Measurements from ENCODE around the gene TBC1D22A.

Gene TBC1D22A

DNA sequence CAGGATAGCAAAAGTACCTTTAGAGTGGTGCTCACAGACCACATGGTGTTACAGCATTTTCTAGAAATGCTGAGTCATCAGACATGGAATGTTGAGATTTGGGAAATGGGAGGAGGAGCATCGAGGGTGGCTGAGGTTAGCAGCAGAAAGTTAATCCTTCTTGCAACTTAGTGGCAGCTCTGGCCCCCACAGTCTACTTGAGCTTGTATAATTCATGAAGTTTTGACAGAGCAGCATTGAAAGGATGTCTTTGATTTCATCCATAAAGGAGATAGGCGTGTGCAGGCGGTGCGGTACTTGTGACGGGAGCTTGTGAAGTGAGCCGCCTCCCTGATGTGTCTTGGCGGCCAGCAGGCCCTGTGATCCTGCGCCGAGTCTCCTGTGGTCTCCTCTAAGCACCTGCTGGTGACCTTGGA is 330.5 kb downstream of the TBC1D22A start:
- DNase-seq (ENCODE audit: low read depth in 1 of 2, low spot score in 1 of 2) = no peak

DNA sequence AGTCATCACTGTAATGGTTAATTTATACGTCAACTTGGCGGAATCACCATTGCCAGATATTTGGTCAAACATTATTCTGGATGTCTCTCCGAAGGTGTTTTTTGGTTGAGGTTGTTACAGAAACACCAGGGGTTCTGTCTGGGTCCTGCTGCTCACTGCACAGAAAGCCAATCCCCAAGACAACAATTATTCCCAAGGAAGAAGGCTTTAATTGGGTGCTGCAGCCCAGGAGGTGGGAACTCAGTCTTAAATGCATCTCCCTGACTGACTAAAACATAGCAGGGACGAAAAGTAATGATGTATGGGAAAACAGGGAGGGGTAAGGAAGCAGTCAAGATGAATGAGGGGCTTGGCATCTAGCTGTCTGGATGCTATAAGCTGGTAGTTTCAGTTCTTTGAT is 331.3 kb downstream of the TBC1D22A start:
- DNase-seq (ENCODE audit: low read depth in 1 of 2, low spot score in 1 of 2) = no peak

DNA sequence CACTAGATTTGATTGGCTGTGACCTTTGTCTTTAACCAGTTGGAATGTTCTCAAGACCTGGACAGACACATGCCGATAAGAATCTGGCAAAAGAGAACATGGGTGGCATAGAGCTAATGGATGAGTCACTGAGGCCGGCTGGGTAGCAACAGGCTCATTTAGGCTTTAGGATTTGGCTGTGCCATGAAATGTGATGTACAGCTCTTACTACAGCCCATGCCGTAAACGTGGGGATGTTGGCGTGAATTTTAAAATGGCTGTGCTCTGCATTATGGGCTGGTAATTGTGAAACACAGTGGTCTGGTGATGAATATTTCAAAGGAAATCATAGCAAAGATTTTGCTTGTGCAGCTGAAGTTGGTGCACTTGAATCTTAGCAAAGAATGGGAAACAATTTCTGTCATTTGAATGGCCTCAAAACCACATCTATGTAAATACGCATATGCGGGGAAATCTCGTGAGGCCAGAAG is 332.4 kb downstream of the TBC1D22A start:
- DNase-seq (ENCODE audit: low read depth in 1 of 2, low spot score in 1 of 2) = no peak

DNA sequence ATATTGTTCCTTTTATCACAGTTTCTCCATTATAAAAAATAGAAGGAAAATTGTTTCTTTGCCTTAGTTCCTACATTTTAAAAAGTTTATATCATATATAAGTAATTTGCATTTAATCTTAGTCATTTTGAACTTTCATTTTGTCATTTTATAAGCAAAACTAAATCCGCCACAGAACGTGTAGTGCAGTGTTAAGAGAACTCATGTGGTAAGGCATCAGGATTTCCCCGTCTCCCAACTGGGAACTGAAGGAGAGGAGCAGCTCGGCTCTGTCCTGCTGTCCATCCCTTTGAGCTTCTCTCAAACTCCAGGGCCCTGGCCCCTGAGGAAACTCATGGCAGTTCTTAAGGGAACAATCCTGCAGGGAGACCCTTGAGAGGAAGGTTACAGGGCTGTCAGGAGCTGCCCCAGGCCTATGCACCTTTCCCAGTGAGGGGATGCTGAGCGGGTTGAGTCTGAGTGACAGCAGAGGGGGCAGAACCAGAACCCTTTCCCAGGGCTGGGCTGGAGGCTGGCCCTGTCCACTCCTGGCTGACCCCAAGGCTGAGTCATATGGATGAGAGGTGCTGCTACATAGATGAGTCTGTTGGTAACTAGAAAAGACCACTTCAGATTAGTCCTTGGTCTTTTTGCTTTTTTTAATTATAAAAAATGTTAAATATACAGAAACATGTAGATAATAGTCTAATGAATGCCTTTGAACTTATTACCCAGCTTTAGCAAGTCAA is 333.1 kb downstream of the TBC1D22A start:
- no peak for DNase-seq (ENCODE audit: low read depth in 1 of 2, low spot score in 1 of 2)

DNA sequence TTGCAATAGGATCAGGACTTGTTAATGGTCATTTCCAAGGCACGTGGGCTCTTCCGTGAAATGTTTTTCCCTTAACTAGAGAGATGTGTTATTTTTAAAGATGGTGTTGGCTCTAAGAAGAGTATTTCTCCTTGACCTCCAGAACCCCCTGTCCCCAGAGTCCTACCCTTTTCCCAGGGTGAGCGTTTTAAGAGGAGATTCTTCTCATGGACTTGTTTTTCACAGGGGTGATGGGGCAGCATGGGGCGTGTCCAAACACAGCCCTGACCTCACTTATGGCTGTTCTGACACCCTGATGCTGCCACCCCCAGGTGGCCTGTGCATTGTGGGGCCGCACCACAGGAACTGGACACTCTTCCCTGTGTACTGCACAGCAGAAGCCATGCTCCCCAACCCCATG is 335.7 kb downstream of the TBC1D22A start:
- DNase-seq (ENCODE audit: low read depth in 1 of 2, low spot score in 1 of 2) = no peak

DNA sequence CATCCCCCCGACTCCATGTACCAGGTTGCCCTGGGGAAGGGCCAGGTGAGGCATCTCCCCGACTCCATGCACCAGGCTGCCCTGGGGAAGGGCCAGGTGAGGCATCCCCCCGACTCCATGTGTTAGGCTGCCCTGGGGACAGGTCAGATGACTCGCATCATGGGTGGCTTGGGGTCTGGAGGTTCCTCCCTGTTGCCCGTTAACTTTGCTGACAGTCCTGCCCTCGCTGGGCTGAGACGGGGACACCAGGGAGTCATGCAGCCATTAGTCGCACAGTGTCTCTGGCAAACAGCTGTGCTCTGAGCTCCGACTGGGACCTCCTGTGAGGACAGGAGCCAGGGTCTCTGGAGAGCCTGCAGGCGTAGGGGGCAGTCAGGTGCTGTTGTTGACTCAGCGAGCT is 336.1 kb downstream of the TBC1D22A start:
- DNase-seq (ENCODE audit: low read depth in 1 of 2, low spot score in 1 of 2) = no peak

DNA sequence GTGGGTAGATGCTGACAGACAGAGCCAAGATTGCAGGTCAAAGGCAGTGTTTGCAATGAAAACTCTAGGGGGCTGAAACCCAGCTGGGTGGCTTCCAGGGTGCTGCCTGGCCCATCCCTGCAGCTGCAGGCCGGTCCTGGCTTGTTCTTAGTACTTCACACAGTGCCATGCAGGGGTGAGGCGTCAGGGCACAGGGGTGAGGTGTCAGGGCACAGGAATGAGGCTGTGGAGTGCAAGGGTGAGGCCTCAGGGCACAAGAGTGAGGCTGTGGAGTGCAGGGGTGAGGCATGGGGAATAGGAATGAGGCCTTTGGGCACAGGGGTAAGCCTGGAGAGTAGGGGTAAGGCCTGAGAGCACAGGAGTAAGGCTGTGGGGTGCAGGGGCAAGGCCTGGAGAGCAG is 337.6 kb downstream of the TBC1D22A start:
- no peak for DNase-seq (ENCODE audit: low read depth in 1 of 2, low spot score in 1 of 2)

DNA sequence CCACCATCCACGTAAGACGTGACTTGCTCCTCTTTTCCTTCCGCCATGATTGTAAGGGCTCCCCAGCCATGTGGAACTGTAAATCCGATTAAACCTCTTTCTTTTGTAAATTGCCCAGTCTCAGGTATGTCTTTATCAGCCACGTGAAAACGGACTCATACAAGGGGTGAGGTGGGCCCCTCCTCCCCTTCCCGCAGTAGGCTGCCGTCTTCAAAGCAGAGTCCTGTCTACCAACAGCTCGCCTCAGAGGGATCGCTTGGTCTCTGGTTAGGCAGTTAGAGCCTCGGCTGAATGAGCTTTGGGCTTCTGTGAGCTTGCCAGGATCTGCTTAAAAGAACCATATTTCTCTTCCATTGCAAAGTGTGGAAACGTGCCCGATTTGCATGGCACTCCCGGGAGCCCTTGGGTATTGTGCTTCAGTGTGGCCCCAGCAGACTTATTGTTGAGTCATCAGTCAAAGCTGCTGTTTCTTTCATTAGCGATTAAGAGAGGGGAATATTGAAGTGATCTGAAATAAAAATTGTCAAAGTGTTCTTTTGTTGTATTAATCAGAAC is 338.3 kb downstream of the TBC1D22A start:
- no peak for DNase-seq (ENCODE audit: low read depth in 1 of 2, low spot score in 1 of 2)

DNA sequence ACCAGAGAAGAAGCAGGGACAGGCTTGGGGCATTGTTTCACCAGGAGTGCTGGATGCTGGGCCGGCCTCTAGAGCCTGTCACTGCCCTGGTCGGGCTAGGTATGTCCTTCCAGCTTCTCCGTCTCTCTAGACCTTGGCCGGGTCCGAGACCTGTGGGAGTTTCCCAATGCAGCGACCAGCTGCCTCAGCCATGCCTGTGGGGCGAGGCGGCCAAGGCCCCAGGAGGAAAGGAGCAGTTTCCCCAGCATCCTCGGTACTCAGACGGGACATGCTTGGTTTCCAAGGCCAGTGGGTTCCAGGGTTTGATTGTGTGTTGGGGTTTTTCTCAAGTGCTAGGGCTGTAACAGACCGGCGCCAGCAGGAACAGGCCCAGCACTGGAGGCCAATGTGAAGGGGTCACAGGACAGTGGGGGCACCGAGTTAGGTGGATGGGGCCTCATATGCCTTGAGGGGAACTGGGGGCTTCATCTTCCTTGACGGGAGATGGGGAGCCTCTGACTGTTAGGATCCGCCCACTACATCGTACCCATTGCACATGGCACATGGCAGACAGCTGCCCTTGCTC is 339.0 kb downstream of the TBC1D22A start:
- no peak for DNase-seq (ENCODE audit: low read depth in 1 of 2, low spot score in 1 of 2)

DNA sequence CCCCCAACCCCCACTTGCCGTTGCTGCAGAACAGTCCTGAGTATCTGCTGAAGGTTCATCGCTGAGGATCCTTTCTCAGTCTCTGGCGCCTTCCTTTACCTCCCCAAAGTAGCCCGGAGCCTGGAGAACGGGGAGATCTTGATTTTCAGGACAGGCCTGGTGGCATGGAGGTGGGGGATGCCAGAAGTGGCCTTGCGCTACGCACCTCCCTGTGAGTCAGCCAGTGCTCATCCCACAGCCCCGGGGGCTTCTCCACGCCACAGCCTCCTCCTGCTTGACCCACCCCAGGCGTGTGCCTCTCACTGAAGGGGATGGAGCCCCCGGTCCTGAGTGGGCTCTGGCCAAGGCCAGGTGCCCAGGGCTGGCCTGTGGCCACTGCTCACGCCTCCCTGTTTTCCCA is 339.6 kb downstream of the TBC1D22A start:
- no peak for DNase-seq (ENCODE audit: low read depth in 1 of 2, low spot score in 1 of 2)

DNA sequence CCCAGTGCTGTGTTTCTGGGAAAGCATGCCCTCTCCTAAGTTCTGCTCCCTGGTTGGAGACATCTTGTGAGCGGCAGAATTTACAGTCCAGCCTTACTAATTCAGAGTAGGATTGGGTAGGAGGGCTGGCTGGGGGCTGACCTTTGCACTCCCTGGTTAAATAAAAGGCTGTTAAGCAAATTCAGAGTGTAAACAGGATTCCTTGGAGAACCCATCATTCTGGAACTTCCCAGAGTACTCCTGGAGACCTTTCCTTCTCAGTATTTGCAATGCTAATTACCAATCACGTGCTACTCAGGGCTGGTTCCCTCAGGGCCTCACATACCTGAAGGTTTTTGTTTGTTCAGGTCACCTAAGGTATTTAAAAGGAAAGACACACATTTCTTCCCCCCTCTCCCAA is 340.2 kb downstream of the TBC1D22A start:
- DNase-seq (ENCODE audit: low read depth in 1 of 2, low spot score in 1 of 2) = no peak

DNA sequence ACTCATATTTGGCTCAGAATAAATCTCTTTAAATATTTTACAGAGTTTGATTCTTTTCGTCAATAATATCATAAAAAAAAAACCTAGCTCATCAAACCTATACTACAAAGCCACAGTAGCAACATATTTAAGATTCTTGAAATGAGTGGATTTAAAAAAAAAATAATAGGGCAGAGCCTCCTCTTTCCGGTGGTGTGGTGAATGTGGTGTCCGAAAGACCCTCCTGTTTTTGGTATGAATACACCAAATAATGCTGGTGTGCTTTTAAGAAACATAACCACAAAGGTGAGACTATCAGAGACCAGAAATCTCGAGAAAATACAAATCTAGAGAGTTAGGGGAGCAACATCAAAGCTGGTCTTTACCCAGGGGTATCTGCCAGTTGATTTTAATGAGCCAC is 342.6 kb downstream of the TBC1D22A start:
- no peak for DNase-seq (ENCODE audit: low read depth in 1 of 2, low spot score in 1 of 2)

DNA sequence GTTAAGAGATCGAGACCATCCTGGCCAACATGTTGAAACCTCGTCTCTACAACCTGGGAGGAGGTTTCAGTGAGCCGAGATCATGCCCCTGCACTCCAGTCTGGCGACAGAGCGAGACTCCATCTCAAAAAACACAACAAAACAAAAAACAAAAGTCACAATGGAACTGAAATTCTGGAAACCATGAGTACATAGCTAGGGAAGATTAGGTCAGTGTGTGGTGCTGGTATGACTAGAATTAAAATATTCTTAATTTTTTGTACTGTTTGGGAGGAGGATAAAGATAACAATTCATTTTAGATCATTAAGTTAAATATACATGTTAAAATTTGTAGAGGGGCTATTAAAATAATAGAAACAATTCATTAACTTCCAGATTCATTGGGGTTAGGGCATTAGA is 344.4 kb downstream of the TBC1D22A start:
- DNase-seq (ENCODE audit: low read depth in 1 of 2, low spot score in 1 of 2) = no peak

DNA sequence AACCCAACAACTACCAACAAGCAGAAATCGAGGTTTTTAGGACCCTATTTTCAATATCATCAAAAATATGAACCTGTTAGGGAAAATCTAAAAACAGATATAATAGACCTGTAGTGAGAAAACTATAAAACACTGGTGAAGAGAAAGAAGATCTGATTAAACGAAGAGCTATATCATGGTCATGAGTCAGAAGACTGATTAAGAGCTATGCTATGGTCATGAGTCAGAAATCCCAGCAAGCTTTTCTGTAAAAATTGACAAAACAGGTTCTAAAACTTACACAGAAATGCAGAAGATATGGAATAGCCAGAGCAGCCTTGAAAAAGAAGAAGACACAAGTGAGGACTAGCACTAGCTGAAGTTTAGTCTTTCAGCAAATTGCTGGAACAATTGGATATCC is 345.0 kb downstream of the TBC1D22A start:
- no peak for DNase-seq (ENCODE audit: low read depth in 1 of 2, low spot score in 1 of 2)

DNA sequence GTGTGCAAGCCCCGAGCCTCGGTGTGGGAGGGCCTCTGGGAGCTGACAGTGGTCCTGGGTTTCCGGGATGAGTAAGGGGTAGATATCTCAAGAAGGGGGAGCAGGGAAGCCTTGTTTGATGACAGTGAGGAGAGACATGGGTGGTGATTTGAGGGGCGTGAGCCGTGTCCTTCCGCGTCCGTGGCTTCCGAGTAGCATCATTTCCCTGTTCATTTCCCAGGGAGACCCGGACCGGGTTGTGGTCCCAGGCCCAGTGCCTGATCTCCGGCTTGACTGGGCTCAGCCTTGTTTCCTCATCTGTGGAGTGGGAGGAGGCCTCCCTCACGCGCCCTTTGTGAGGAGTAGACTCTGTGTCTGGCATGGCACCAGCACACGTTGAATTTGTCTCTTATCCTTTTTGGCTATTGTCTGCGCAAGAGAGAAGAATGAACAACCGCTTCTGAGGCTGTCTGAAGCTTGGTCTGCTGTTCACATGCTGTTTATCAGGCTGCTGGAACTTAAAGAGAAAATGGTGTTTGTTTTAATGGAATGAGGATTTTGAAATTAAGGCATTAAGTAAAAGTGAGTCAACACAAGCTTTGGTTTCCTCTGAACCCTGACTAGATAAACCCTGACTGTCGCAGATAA is 348.5 kb downstream of the TBC1D22A start:
- DNase-seq (ENCODE audit: low read depth in 1 of 2, low spot score in 1 of 2) = no peak

DNA sequence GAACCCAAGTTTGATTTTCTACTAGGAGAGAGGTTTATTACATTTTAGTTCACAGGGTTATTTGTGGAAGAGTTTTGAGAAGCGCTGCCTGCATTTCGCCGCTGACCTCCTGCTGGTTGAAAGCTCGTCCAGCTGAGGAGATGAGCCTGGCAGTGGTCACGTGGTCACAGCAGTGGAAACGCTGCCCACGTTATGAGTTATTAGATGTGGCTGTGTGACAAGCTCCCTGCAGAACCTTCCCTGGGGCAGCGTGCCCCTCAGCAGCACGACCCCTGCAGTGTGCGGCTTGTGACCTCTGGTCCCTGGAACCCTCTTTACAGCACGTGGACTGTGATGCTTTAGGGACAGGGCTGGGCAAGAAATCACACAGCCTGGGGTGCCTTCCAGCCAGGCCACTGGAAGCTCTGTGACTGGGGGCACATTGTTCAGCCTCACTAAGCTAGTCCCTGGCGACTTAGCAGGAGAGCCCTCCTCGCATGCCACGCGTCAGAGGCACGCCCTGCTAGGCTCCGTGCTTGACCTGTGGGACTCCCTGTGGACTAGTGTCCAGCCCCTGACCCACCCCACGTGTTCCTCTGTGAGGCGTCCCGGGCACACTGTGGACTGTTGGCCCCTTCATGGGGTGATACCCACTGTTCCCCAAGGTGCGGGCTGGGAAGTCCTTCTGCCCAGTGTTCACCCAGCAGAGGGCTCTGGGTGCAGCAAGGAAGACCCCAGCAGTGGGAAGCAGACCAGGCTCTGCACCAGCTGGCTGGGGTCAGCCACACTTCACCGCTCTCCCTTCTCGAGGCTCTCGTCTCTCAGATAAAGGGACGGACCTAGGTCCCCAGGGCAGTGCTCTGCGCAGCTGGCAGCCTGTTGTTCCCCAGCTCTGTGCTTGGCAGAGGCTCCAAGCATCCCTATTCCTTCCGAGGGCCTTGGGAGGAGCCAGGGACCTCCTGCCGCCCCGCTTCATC is 349.5 kb downstream of the TBC1D22A start:
- DNase-seq (ENCODE audit: low read depth in 1 of 2, low spot score in 1 of 2) = no peak

DNA sequence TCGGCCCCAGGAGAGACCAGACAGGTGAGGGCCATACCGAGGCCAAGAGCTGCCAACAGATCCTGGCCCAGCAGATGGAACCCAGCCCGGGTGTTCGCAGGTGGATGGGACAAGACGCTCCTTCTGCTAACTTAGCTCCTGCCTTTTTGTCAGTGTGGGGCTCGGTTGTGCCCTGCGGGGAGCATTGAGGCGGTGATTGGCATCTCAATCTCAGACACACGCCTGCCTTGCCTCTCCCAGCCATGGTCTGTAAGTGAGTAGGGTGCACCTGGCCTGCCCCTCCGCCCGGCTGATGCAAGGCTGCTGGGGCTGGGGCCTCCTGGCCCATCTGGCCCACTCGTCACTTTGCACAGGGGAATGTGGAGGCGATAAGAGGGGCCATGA is 350.1 kb downstream of the TBC1D22A start:
- DNase-seq (ENCODE audit: low read depth in 1 of 2, low spot score in 1 of 2) = no peak

DNA sequence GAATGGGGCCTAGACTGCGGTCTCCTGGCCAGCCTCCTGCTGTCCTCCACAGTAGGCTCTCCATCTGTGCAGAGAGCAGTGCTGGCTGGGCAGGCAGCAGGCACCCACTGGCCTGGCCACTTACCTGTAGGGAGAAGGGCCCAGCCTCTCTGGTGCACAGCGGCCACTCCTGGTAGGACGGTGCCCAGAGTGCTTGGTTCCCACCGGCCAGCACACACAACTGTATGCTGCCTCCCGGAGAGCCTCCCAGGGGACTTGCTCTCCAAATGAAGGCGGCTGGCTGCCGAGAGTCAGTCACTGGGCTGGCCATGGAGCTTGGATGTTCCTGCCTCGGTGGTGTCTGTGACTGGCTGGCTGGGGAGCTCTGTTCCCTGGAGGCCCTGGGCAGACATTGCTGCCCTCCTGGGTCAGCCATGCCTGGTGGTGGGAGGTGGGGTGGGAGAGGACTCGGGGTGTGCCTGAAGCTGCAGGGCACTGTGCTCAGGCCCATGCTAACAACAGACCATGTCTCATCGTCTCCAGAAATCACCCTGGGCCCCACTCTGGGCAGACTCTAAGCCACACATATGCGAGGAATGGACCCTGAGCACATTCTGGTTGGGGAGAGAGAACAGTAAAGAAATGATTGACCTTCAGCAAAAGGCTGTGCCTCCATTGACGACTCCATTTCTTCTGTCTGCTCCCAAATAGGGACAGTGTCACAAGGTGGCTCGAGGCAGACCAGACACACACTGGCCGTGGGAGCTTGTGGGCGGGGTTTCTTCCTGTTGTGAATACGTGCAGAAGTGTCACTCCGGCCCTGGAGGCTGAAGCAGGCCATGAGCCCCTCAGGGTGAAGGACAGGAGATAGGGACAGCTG is 350.8 kb downstream of the TBC1D22A start:
- DNase-seq (ENCODE audit: low read depth in 1 of 2, low spot score in 1 of 2) = no peak

DNA sequence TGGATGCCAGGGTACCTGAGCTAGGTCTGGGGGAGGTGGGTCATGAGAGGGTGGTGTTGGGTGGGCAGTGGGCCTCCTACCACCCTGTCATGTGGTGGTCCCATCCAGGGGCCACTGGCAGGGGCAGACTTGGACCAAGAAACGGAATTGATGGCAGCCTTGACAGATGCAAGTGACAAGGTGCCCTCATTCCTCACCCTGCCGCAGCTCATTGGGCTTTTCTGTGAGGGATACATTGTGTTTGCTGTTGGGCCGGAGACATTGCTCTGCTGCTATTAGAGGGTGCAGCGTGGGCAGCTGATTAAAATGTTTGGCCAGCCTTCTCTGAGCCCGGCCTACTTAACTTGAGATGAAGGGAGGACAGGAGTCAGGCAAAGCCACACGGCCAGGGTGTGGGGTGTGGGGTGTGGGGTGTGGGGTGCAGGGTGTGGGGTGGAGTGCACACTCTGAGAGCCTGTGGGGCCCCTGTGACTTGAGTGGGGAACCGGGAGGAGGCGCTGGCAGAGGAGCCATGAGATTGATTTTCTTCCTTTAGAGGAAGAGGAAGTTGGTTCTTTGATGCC is 351.5 kb downstream of the TBC1D22A start:
- DNase-seq (ENCODE audit: low read depth in 1 of 2, low spot score in 1 of 2) = no peak
